BJ (cell line): ENCODE measurements around the gene KRT3. TPM values are rescaled to one million over a fixed set of nuclear protein-coding genes. Genes with fewer than 3 reads are reported as not detected.

Source experiments
- CTCF ChIA-PET: fragments of 350-600 bp; formaldehyde crosslinking; extraction: SDS; loops from one replicate; lab custom pipeline; 2021; ENCODE audit warnings: antibody characterized with exemption, inconsistent platforms; lab: Yijun Ruan, JAX
- POLR2A ChIA-PET: fragments of 300-600 bp; sonication (Branson Sonifier 250); formaldehyde crosslinking; extraction: SDS; loops from one replicate; lab custom pipeline; 2021; ENCODE audit warnings: antibody characterized with exemption; lab: Charles Lee
- DNase-seq: peaks from one replicate; pipeline ENCODE4 v3.0.0-alpha.2; 2011; ENCODE audit warnings: low read depth
- H3K27me3 ChIP-seq: 2 replicates; pipeline ENCODE4 v1.6.0; 2011; ENCODE audit warnings: low read length; ENCODE audit not compliant: control insufficient read depth, insufficient read depth
- H3K36me3 ChIP-seq: 2 replicates; pipeline ENCODE4 v1.5.1; 2011; ENCODE audit warnings: low read length; ENCODE audit not compliant: control insufficient read depth, insufficient read depth
- H3K4me3 ChIP-seq: 2 replicates; pipeline ENCODE4 v1.5.1; 2011; ENCODE audit warnings: low read depth, mild to moderate bottlenecking, control low read depth, low read length
- polyA plus RNA-seq: library from polyadenylated mRNA; depleted of rRNA; stranded (reverse); fragments of >200 nt; gene quantifications from 2 replicates; pipeline ENCODE4 v1.2.3, GENCODE V29; 2011
- TF ChIP-seq, protein P1 (sequence below): IDR thresholded peaks from 2 replicates; pipeline ENCODE4 v1.5.1; 2011; ENCODE audit warnings: low read depth, mild to moderate bottlenecking, control low read depth, inconsistent platforms, low read length, moderate library complexity; ENCODE audit not compliant: insufficient read depth

The KRT3 gene
- polyA plus RNA-seq, 1 experiment, result not detected

DNA sequence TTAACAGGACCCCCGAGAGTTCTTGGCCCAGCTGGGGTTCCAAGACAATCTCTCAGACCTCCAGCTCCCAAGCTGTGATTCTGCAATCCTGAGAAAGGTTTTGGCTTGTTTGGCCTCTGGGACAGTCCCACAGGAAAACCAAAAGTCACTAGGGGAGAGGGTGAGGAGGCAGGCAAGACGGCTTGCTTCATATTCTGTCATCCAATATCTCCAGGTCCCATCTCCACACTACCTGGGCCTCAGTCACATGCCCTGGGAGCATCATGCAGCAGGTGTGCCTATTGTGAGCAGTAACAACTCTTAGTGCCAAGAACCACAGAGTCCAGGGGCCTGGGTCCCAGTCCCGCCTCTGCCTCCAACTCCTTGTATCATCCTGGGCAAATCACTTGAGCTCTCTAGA, 36.5 kb upstream of the KRT3 start:
- POLR2A ChIA-PET, result no interaction called here
- Histone ChIP-seq H3K27me3 (peaks cover 3% of the 10 kb centered on the region; the same call in 1 of the 2 replicates), H3K4me3 (no peak overlapping the region), H3K36me3 (no peaks in the 10 kb centered on the region)
- CTCF ChIA-PET, result interaction anchor here (0.6 kb wide), 1 partner anchor 1362 kb away, joined by 3 read pairs; no protein-coding TSS in a partner anchor
- no peak for DNase-seq
- TF ChIP-seq, protein P1, sequence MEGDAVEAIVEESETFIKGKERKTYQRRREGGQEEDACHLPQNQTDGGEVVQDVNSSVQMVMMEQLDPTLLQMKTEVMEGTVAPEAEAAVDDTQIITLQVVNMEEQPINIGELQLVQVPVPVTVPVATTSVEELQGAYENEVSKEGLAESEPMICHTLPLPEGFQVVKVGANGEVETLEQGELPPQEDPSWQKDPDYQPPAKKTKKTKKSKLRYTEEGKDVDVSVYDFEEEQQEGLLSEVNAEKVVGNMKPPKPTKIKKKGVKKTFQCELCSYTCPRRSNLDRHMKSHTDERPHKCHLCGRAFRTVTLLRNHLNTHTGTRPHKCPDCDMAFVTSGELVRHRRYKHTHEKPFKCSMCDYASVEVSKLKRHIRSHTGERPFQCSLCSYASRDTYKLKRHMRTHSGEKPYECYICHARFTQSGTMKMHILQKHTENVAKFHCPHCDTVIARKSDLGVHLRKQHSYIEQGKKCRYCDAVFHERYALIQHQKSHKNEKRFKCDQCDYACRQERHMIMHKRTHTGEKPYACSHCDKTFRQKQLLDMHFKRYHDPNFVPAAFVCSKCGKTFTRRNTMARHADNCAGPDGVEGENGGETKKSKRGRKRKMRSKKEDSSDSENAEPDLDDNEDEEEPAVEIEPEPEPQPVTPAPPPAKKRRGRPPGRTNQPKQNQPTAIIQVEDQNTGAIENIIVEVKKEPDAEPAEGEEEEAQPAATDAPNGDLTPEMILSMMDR, result no peak

GRCh38 chr12:52831251-52831650, 35.3 kb upstream of the KRT3 start:
- peaks cover 5% of the 10 kb centered on the region for H3K27me3 ChIP-seq
- ChIA-PET POLR2A (no interaction called here), CTCF (no interaction called here)
- TF ChIP-seq, protein P1, result no peak
- H3K36me3 ChIP-seq, result no peaks in the 10 kb centered on the region
- no peak overlapping the region for H3K4me3 ChIP-seq
- DNase-seq, result no peak

- TF ChIP-seq, protein P1, result no peak
- Histone ChIP-seq H3K36me3 (no peaks in the 10 kb centered on the region), H3K27me3 (peaks cover 5% of the 10 kb centered on the region), H3K4me3 (no peak overlapping the region)
- ChIA-PET CTCF (interaction anchor here (0.9 kb wide), 1 partner anchor 9 kb away, joined by 3 read pairs; no protein-coding TSS in a partner anchor), POLR2A (no interaction called here)
- DNase-seq, result no peak
Measured at GRCh38 chr12:52829986-52830770, 34.3 kb upstream of the KRT3 start.

GRCh38 chr12:52828591-52829021, 32.7 kb upstream of the KRT3 start:
- Histone ChIP-seq H3K4me3 (no peak overlapping the region), H3K27me3 (peaks cover 5% of the 10 kb centered on the region), H3K36me3 (no peaks in the 10 kb centered on the region)
- TF ChIP-seq, protein P1, result no peak
- no peak for DNase-seq
- POLR2A ChIA-PET, result no interaction called here
- CTCF ChIA-PET, result interaction anchor here (0.6 to 1.3 kb wide), 2 partner anchors 456 to 503 kb away, joined by 3 read pairs; no protein-coding TSS in a partner anchor

DNA sequence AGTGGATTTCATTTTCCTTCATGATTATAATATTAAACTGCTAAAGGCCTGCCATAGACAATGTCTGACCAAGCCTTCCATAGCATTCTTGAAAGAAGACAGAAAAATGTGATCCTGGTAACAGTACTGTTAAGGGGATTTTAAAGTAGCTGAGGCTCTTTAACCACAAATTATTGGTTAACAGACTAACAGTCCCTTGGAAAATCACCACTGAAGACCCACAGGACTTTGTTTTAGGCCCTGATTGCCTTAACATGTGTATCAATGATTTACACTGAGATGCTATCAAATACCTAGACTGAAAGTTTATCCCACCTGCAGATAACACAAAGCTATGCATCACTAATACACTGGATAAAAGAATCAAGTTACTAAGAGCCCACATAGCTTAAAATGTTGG, 32.2 kb upstream of the KRT3 start:
- DNase-seq, result no peak
- H3K27me3 ChIP-seq, result peaks cover 5% of the 10 kb centered on the region
- no peak overlapping the region for H3K4me3 ChIP-seq
- ChIA-PET CTCF (interaction anchor here (0.6 to 1.3 kb wide), 2 partner anchors 456 to 503 kb away, joined by 3 read pairs; no protein-coding TSS in a partner anchor), POLR2A (no interaction called here)
- no peaks in the 10 kb centered on the region for H3K36me3 ChIP-seq
- TF ChIP-seq, protein P1, result no peak
